Smooth muscle cell of the brain vasculature (primary cell): ENCODE measurements around the gene ATL1.
"Not testable (repeated sequence)": the region's sequence is repeated elsewhere in the genome, so short reads cannot be mapped to it uniquely, and the experiment has no call there.

Experiments
- DNase-seq: peaks from one replicate; pipeline ENCODE4 v3.0.0-alpha.2; 2012; ENCODE audit warnings: low read depth, low spot score

Gene ATL1

DNA sequence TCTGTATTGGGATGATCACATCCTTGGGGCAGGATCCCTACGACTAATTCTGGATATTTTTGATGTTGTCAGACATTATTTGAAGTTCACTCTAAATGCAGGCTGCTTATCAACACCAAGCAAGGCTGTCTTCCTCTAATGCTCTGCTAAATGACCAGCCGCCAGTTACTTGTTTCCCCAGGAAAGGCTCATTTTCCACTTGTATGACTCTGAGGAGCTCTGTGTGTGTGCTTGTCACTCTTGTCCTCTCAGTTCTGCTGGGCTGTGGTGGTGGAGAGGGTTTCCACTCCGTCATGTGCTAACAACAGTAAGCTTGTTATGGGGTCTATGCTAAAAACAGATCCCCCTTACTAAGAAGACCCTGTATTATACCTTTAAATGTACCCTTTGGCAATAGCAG, 42.1 kb downstream of the ATL1 start:
- DNase-seq: no peak

DNA sequence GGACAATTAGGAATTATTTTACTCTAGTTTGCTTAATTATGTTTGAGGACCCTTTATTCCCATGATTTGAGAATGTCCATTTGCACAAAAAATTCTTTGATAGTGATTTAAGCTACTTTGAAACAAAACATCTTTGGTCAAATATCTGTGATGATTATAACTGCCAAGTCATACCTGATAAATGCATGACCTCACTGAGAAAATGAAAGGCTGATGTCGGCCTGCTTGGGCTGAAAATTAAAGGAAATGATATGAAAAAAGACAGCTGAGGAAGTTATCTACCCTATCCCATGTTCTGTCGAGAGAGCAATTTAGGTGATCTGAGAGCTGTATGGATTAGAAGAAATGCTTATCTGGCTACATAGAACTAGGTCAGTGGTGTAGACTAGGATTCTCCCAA, 43.6 kb downstream of the ATL1 start:
- DNase-seq: no peak

DNA sequence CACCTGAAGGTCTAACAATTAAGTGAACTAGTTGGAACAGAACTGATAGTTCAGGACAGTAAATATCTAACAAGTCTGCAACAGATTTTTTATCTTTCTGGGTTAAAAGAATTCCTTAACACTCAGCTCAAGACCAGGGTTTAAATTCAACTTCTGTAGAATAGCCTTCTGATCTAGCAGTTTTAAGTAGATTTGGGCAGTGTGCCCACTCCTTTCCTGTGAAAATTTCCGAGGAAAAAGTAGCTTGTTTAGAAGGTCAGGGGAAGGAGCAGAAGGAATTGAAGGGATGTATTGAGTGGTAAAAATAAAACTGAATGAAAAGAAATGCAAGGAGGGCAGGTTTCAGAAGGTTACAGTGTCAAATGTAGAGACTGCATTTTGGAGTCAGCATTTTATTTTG, 45.8 kb downstream of the ATL1 start:
- DNase-seq: no peak

DNA sequence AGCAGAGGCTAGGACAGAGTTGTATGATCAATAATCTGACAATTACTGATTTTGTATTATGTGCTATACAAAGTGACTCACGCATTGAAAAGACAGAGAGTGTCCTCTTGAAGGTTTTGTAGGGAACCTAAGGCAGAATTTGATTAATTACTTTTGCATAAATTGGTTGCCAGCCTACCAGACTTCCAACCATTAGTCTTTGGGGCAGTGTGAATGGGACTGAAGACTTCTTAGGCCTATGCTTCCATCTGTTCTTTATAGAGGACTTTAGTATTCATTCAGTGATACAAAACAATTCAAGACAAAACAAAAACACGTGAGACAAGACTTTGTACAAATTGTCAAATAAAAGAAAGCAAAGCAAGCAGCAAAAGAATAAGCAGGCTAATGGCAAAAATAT, 46.5 kb downstream of the ATL1 start:
- DNase-seq: no peak

DNA sequence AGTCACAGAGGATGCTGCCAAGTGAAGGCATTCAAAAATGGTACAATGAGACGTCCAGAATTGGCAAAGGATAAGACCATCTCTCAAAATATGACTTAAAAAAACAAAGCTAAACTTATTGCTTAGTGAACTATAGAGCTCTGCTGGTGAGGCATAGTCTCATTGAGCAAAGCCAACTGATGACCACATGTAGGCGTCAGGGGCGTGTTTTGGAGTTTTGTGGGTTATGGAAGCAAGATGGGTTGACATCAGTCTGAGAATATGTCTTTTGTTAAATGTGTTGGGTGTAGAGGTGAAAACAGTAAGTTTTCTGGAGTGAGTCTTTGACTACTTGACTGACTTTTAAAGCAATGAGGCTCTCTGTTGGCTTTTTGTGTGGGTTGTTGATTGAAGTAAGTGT, 47.2 kb downstream of the ATL1 start:
- DNase-seq: no peak

DNA sequence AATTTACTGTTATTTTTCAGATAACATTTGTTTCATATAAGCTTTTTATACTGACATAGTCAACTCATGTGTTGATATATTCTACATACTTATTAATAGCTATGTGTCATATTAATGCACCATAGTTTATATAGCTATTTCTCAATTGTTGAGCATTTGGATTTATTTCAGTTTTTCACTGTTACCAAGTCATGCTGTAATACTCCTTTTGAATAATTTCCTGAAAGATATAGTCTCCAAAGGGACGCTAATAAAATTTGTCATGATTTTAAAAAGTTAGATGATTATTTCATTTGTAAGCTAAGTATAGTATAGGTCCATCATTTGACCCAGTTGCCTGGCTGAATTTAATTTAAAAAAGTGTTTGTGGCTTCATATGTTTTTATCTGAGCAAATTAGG, 47.8 kb downstream of the ATL1 start:
- no peak for DNase-seq

DNA sequence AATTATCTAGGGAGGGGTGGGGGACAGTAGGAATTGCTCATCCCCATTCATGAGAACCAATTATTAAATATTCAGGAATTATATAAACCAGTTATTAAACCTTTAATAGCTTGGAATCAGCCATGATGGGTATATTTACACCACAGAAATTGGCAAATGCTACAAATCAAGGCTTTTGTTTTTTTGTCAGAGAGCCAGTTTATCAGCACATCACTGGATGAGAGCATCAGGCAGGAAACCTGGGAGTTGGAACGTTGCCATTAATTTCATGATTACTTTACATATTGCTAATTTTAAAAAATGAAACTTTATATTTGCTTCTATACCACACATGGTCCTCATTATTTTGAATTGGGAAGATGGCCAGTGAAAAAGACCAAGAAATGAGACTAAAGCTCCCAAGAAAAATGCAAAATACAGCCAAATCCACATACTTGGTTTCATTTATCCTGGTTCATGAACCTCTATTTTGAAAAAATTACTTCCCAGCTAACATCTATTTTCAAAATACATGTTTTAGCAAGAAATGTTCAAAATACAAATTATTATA, 48.4 kb downstream of the ATL1 start:
- DNase-seq: no peak

DNA sequence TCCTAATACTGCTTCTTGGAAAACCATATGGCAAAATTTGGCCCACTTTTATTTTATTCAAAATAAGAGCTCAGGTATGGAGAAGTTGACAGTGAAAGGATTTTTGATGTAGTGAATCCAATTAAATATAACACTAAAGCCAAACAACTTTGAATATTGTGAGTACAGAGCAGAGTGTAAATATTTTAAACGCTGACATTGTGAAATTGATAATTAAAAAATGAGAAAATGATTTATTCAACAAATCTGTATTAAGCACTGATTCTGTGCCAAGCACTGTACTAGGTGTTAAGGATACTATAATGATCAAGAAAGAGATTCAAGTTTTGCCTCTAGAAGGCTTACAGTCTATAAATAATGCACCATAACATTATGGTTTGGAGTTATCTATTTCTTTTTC, 50.5 kb downstream of the ATL1 start:
- DNase-seq: no peak

DNA sequence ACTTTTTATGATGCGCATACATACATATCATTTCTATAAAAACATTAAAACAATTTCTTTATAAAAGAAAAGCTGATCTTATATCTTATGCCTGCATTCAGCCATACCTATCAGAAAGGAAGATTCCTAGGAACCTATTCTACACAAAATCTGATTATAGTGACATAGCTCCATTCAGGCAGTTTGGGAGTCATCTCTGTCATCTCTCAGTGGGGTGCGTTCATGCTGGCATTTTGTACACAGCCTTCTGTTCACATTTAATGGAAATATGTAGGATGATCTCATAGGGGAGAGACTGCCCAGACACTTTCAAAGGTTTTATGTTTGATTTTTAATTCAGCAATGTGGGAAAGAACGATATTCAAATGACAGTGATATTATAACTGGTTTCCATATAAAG, 52.9 kb downstream of the ATL1 start:
- no peak for DNase-seq

DNA sequence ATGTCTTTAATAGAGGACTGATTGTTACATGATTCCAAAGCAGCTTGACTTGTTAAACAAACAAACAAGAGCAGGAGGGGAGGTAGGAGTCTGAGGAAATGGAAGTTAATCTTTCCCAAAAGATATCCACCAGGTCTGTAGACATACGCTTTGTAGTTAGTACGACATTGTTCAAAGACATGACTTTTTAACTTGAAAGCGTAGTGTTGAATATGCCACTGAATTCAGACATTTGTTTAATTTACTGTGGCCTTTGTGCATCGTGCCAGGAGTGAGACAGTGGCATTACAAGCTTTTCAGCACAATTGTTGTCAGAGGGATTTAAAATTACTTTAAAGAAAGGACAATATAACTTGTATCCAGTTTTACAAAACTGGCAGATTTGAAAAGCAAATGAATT, 55.1 kb downstream of the ATL1 start:
- DNase-seq: no peak

DNA sequence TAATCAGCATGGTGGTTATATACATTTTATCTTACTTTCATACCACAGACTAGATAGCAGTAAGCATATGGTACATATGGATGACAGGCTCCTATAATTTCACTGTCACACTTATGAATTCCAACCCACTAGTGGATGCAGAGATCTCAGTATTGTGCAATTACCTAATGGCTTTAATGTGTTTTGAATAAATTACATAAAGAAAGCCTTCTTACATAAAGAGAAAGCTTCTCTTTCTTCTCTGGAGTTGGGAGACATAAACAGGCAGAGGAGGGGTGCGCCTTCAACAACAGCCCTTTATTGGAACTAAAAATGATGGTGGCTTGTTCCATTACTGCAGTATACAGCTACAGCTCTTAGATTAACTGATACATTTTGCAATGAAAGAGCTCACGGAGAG, 55.6 kb downstream of the ATL1 start:
- no peak for DNase-seq

DNA sequence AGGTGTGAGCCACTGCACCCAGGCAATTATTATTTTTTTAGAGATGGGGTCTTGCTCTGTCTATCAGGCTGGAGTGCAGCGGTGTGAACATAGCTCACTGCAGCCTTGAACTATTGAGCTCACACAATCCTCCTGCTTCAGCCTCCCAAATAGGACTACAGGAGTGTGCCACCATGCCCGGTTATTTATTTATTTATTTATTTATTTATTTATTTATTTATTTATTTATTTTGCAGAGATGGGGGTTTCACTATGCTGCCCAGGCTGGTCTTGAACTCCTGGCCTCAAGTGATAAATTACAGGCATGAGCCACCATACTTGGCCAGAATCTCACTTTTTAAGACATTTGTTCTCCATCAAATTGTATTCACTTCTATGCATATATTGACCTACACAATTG, 56.3 kb downstream of the ATL1 start:
- no peak for DNase-seq

DNA sequence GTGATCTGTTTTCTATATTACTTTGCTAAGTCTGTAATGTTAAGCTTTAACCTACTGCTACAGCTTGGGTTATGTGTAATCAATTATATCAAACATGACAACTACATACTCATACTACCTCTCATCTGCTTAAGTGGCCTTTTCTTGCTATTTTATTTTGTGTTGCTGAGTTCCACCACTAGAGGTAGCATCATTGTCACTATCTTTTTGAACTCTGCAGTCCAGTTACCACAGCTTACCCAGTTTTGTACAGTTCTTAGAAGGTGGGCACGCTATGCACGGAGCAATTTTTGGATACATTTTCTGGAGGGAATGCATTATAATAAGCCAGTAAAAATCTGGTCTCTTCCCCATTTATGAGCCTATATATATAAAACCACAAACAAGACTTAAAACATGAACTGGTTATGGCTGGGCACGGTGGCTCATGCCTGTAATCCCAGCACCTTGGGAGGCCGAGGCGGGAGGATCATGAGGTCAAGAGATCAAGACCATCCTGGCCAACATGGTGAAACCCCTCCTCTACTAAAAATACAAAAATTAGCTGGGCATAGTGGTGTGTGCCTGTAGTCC, 59.7 kb downstream of the ATL1 start:
- no peak for DNase-seq

DNA sequence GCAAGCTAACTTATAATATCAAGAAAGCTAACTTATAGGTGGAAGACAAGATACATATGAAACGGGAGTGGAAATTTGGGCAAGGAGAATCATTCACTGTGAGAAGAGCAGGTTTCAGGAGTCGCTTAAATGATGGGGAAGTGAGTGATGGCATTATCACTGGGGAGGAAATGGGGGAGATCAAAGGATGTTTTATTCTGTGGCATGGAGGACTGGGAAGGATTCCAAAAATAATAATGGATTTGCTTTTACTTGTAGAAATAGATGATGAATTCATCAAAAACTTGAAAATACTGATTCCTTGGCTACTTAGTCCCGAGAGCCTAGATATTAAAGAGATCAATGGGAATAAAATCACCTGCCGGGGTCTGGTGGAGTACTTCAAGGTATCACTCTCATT, 60.4 kb downstream of the ATL1 start:
- DNase-seq: no peak

DNA sequence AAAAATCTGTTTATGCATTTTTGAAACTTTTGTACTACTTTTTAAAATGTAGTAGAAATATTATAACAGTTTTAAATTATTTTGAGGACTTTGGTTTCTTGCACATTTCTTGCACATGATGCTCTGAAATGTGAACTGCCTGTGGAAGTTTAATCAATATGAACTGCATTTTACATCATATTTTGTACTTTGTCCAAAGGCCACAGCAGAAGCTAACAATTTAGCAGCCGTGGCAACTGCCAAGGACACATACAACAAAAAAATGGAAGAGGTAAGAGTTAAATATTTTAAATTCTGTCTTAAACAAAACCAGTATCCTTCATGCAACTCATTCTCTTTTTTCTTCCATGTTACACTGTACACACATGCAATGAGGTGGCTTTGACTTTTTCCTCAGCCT, 63.0 kb downstream of the ATL1 start:
- no peak for DNase-seq

DNA sequence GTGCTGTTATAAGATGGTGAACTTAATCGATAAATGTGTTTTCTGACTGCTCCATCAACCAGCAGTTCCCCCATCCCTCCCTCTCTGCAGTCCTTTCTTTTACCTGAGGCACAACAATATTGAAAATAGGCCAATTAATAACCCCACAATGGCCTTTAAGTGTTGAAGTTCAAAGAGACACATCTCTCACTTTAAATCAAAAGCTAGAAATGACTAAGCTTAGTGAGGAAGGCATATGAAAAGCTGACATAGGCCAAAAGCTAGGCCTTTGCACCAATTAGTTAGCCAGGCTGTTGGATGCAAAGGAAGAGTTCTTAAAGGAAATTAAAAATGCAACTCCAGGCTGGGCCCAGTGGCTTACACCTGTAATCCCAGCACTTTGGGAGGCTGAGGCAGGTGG, 64.5 kb downstream of the ATL1 start:
- DNase-seq: no peak

DNA sequence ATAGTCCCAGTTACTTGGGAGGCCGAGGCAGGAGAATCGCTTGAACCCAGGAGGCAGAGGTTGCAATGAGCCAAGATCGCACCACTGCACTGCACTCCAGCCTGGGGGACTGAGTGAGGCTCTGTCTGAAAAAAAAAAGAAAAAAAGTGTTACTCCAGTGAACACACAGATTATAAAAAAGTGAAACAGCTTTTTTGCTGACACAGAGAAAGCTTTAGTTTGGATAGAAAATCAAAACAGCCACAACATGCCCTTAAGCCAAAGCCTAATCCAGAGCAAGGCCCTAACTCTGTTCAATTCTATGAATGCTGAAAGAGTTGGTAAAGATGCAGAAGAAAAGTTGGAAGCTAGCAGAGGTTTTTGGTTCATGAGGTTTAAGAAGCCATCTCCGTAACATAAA, 65.0 kb downstream of the ATL1 start:
- not testable (repeated sequence) for DNase-seq

DNA sequence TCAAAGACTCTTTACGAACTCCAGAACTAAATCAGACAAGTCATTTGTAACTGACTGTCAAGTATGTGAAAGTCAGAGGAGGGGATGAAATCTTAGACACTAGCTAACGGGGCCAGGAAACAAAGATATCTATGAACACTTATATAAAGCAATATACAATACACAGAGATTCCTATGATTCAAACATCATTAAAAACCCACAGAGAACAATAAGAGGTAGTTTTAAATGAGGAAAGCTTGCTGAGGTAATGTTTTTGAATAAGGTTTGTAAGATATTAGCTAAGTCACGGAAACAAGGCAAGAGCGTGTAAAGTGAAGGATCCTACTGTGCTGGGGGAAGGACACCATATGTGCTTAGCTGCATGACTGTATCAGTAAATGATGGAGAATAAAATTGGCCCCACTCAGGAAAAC, 71.5 kb downstream of the ATL1 start:
- no peak for DNase-seq

DNA sequence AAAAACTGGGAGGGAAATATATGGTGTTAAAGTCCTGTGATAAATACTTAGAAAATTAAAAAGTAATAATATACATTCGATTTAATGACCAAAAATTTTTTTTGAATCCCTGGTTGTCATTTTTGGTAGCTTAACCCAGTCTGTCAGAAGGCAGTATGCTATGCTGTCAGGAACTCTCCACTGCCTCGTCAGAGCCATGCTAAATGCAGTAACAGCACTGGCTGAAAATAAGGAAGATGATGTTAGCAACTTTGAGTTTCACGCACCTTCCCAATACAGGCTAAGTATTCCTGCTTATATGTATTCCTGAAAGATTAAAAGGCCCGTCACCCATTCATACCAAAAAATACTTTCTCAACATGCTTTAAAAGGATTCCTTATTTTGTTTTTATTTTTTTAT, 74.0 kb downstream of the ATL1 start:
- no peak for DNase-seq

DNA sequence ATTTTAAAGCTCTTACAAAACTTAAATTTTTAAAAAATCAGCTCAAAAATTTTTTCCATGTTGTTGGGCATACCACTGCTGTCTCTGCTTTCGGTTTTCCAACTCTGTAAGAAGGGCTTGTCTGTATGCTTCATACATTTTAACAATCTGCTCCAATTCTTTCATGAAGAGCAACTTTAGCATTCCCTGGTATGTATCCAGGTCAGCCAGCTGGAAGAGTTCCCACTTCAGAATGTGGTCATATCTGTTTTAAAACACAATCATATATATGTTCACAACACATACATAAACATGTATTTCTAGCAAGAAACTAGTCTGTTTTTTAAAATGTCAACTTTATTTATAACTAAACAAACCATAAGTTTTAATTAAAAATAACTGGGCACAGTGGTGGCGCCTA, 75.2 kb downstream of the ATL1 start:
- no peak for DNase-seq

DNA sequence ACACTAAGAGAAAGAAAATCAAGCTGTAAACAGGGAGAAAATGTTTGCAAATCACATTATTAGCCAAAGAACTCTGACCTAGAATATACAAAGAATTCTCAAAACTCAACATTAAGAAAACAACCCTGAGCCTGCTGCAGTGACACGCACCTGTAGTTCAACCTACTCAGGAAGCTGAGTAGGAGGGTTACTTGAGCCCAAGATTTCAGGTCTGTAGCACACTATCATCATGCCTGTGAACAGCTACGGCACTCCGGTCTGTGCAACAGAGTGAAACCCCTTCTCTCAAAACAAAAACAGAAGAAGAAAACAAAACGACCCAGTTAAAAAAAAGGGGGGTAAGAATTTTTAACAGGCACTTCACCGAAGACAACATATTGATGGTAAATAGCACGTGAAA, 87.3 kb downstream of the ATL1 start:
- no peak for DNase-seq

DNA sequence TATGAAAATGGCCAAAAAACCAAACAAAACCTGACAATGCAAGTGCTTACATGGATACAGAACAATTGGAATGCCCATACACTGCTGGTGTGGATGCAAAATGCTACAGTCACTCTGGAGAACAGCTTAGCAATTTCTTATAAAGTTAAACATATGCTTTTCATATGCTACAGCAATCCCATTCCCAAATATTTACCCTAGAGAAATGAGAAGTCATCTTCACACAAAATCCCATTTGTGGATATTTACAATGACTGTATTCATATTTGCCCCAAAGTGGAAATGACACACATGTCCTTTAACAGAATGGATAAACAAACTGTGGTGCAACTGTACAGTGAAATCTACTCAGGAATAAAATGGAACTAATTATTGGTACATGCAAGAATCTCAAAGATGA, 87.8 kb downstream of the ATL1 start:
- DNase-seq: no peak

DNA sequence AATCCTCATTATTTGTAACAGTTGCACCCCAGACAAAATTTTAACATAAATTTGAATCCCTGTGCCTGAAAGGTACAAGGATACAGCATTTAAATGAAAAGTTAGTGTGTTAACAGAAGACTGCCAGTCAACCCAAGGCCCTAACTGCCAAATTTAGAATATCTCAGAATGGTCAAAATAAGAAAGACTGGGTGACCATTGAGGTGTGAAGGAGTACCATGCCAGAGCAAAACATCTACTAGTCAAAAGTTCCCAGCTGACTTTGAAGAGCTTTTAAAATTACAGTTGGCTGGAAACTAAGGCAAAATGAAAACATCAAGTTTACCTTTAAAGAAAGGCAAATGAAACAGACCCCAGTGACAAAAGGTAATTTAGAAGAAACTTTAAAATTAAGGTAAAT, 89.7 kb downstream of the ATL1 start:
- no peak for DNase-seq

DNA sequence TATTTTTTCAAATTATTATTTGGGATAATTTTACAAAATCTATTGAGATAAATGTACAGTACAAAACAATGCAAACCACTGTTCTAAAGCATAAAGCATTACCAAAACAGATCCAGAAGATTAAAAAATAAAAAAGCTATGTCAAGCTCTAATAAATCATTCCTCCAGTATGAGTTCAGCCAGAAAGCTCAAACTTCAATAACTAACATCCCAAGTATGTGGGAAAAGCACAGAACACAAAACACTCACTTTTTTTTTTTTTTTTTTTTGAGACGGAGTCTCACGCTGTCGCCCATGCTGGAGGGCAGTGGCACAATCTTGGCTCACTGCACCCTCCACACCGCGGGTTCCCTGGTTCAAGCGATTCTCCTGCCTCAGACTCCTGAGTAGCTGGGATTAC, 96.8 kb downstream of the ATL1 start:
- DNase-seq: no peak
